HUES6 (cell line): ENCODE data around the gene SIL1.

Experiments used
- H3K27ac ChIP-seq: 2 replicates; pipeline ENCODE4 v1.7.0; 2013; ENCODE audit warnings: low read depth, mild to moderate bottlenecking, low read length, inconsistent platforms
- H3K27me3 ChIP-seq: 2 replicates; pipeline ENCODE4 v1.6.1; 2013; ENCODE audit warnings: low read length; ENCODE audit not compliant: control insufficient read depth, insufficient read depth
- H3K36me3 ChIP-seq: 2 replicates; pipeline ENCODE4 v1.6.1; 2013; ENCODE audit warnings: low read length; ENCODE audit not compliant: control insufficient read depth, insufficient read depth
- H3K4me1 ChIP-seq: 2 replicates; pipeline ENCODE4 v1.6.1; 2013; ENCODE audit warnings: low read length; ENCODE audit not compliant: control insufficient read depth, insufficient read depth
- H3K4me3 ChIP-seq: 2 replicates; pipeline ENCODE4 v1.5.1; 2013; ENCODE audit warnings: low read depth, low read length
- H3K9ac ChIP-seq: one replicate; pipeline ENCODE4 v1.6.1; 2013; ENCODE audit warnings: mild to moderate bottlenecking, low read length
- H3K9me3 ChIP-seq: 2 replicates; pipeline ENCODE4 v1.6.1; 2013; ENCODE audit warnings: low read depth, low read length; ENCODE audit not compliant: control insufficient read depth, insufficient read depth

Gene SIL1

DNA sequence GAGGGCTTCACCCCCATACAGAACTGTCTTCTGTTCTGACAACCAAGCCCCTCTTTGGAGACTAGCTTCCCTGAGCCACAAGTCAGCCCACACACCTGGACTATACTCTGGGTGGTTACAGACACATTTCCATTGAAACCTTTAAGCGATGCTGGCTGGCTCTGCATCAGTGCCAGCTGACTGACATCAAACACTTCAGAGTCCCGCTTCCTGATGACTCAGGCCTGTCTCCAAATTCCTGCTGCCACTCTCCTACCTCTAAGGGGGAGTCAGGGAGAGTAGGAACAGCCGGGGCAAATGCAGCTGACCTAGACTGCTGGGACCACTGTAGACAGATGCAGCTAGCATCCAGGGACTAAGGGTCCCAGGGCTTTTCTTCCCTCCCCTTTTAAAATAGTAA, 59.4 kb downstream of the SIL1 start:
- Histone ChIP-seq H3K36me3 (no peaks in the 10 kb centered on the region), H3K9me3 (no peaks in the 10 kb centered on the region), H3K27ac (no peak overlapping the region), H3K9ac (no peak overlapping the region), H3K4me1 (peaks cover 8% of the 10 kb centered on the region; the same call in 1 of the 2 replicates), H3K4me3 (no peak overlapping the region), H3K27me3 (no peaks in the 10 kb centered on the region)

DNA sequence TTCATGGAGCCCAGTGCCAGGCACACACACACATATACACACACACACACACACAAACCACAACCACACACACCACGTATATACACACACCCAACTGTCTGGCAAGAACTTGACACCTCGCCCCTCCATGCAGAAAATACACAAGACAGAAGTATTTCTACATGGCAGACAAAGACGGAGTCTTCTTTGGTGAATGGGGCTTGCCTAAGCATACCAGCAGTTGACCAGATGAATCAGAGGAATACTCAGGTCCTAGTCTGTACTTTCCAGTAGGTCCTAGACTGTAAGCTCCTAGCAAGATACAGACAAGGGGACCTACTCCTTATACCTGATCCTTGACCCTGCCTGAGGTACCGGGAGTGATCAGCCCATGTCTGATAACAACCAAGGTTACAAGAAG, 60.1 kb downstream of the SIL1 start:
- Histone ChIP-seq H3K27me3 (no peaks in the 10 kb centered on the region), H3K9me3 (no peaks in the 10 kb centered on the region), H3K27ac (no peak overlapping the region), H3K9ac (no peak overlapping the region), H3K36me3 (no peaks in the 10 kb centered on the region), H3K4me3 (no peak overlapping the region), H3K4me1 (peaks cover 8% of the 10 kb centered on the region; the same call in 1 of the 2 replicates)

DNA sequence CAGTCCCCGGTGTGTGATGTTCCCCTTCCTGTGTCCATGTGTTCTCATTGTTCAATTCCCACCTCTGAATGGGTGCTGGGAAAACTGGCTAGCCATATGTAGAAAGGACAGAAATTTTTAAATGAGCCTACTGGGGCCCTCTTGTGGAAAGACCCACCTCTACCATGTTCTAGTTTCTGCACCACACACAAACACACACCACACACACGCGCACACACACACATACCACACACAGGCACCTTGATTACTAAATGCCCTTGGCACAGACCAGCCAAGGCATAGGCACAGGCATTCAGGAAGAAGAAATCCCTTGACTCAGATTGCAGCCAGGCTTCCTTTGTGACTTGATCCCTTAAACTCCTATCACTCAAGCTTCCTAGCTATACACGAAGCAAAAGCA, 60.5 kb downstream of the SIL1 start:
- H3K27me3 ChIP-seq: no peaks in the 10 kb centered on the region
- no peak overlapping the region for H3K27ac ChIP-seq
- H3K9ac ChIP-seq: no peak overlapping the region
- no peaks in the 10 kb centered on the region for H3K36me3 ChIP-seq
- peaks cover 8% of the 10 kb centered on the region; the same call in 1 of the 2 replicates for H3K4me1 ChIP-seq
- H3K9me3 ChIP-seq: no peaks in the 10 kb centered on the region
- H3K4me3 ChIP-seq: no peak overlapping the region

DNA sequence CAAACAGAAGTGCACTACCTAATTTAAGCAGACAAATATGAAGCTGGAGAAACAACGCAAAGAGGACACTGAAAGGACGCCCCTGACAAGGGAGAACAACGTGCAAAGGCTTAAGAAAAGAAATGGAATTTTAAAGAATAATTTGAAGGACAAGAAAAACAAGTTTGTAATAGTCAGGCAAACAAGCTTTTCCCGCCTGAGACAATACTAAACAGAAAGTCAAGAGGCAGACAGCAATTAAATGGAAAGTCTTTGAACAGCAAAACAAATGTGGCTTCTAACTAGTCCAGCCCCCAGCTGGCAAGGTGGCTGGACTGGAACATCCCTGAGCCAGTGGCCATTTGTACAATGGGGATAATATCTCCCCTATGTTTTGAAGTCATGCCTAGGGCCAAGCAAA, 63.3 kb downstream of the SIL1 start:
- Histone ChIP-seq H3K27me3 (no peaks in the 10 kb centered on the region), H3K36me3 (no peaks in the 10 kb centered on the region), H3K4me3 (no peak overlapping the region), H3K4me1 (peaks cover 18% of the 10 kb centered on the region), H3K27ac (no peak overlapping the region), H3K9me3 (no peaks in the 10 kb centered on the region), H3K9ac (no peak overlapping the region)

DNA sequence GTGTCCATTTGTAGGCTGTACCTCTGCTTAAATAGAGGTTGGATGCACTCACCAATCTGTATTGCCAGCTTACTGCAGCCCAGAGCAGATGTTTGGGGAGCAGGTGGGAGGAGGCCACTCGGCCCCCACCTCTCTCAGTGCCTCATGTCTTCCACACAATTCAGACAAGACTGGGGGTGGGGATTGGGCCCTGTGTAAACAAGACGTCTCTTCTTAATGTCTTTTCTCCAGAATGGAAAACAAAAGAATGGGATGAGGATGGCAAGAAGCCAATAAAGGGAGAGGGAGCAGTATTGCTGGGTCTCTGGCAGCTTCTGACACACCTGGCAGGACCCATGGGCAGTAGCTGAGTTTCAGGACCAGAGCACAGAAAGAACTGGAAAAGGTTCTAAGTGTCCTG, 64.9 kb downstream of the SIL1 start:
- Histone ChIP-seq H3K36me3 (no peaks in the 10 kb centered on the region), H3K27me3 (no peaks in the 10 kb centered on the region), H3K4me1 (peaks cover 10% of the 10 kb centered on the region), H3K27ac (no peak overlapping the region), H3K9me3 (no peaks in the 10 kb centered on the region), H3K9ac (no peak overlapping the region), H3K4me3 (no peak overlapping the region)

DNA sequence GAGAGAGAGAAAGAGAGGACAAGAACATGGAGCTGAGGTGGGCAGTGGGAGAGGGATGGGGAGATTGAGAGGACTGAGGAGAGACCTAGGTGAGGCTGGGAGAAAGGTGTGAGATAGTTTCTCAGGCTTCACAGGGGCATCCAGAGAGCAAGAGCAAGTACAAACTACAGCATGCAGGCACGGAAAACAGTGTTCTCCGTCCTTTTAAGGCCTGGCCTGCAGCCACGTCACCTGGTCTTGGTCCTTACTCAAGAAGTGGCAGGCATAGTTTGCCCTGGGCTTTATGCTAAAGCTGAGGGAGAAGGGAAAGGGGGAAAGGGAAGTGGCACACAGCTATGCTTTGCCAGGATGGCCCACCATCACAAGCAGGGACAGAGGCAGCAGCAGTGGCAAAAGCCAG, 65.7 kb downstream of the SIL1 start:
- no peak overlapping the region for H3K27ac ChIP-seq
- H3K4me3 ChIP-seq: no peak overlapping the region
- no peak overlapping the region for H3K9ac ChIP-seq
- no peaks in the 10 kb centered on the region for H3K9me3 ChIP-seq
- H3K36me3 ChIP-seq: no peaks in the 10 kb centered on the region
- no peaks in the 10 kb centered on the region for H3K27me3 ChIP-seq
- peaks cover 10% of the 10 kb centered on the region for H3K4me1 ChIP-seq

DNA sequence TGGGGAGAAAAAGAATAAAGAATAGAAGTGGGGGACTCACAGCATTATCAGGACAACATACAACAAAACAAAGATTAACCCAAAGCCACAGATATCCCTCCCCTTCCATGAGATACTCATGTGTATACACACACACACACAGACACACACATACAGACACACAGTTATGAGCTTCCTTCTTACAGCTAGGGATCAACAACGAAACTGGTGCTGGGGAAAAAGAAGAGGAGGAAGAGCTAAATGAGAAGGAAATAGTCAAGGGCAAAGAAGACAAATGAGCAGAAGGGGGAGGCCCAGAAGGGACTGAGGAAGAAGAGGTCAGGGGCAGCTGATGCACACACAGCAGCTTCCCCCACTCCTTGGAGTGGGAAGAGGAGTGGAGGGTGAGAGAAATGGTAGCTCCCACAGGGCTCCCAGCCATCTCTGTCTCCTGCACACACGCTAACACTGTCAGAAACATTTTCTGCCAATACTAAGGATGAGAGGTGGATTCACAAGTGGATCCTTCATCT, 66.2 kb downstream of the SIL1 start:
- no peak overlapping the region for H3K4me3 ChIP-seq

DNA sequence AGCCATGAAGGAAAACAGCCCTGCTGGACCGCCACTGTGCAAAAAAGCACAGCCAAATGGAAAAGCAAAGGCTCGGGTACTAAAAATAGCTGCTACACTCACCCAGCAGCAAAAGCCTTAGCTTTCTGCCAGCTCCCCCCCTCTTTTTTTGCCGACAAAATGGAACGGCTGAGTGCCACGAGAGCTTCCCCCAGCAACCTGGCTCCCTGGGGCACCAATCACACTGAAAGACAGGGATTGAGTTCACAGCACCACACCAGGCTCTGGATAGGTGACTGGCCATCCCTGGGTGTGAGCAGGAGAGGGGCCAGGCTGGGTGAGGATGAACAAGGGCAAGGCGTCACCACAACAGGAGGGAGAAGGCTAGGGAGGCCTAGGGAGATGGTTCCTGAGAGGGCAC, 66.7 kb downstream of the SIL1 start:
- H3K36me3 ChIP-seq: no peaks in the 10 kb centered on the region
- H3K27me3 ChIP-seq: no peaks in the 10 kb centered on the region
- H3K4me1 ChIP-seq: peaks cover 17% of the 10 kb centered on the region
- H3K27ac ChIP-seq: no peak overlapping the region
- no peaks in the 10 kb centered on the region for H3K9me3 ChIP-seq
- no peak overlapping the region for H3K4me3 ChIP-seq
- no peak overlapping the region for H3K9ac ChIP-seq

More for the DNA sequence above, 66.2 kb downstream of the SIL1 start:
- Histone ChIP-seq H3K4me1 (peaks cover 12% of the 10 kb centered on the region), H3K9me3 (no peaks in the 10 kb centered on the region), H3K27ac (no peak overlapping the region), H3K27me3 (no peaks in the 10 kb centered on the region), H3K9ac (no peak overlapping the region), H3K36me3 (no peaks in the 10 kb centered on the region)

DNA sequence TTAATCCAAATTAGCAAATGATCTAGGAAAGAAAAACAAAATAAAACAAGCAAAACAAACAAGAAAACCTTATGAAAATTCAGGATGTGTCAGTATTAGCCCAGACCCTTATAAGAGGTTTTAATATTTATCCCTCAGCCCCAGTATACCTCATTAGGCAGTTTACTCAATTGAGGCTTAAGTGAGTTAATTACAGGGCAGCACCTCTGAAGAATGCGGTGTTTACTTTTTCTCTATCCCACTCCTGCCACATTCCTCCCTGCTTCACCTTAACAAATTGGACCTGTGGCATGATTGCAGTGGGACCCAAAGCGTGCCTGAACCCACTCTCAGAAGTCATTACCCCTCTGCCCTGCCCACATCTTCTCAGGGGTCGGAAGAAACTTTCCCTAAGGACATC, 67.1 kb downstream of the SIL1 start:
- H3K4me1 ChIP-seq: peaks cover 20% of the 10 kb centered on the region
- H3K4me3 ChIP-seq: no peak overlapping the region
- H3K27ac ChIP-seq: no peak overlapping the region
- H3K27me3 ChIP-seq: no peaks in the 10 kb centered on the region
- no peaks in the 10 kb centered on the region for H3K36me3 ChIP-seq
- no peaks in the 10 kb centered on the region for H3K9me3 ChIP-seq
- H3K9ac ChIP-seq: no peak overlapping the region

DNA sequence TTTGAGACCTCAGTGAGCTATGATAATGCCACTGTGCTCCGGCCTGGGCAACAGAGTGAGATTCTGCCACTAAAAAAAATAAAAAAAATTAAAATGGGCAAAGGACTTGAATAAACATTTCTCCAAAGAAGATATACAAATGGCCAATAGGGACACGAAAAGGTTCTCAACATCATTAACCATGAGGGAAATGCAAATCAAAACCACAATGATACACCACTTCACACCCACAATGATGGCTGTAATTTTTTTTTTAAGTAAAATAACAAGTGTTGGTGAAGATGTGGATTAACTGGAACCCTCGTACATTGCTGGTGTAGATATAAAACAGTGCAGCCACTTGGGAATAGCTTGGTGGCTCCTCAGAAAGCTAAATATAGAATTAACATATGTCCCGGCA, 68.0 kb downstream of the SIL1 start:
- Histone ChIP-seq H3K36me3 (no peaks in the 10 kb centered on the region), H3K9ac (no peak overlapping the region), H3K4me1 (peaks cover 20% of the 10 kb centered on the region), H3K27me3 (no peaks in the 10 kb centered on the region), H3K9me3 (no peaks in the 10 kb centered on the region), H3K27ac (no peak overlapping the region), H3K4me3 (no peak overlapping the region)

DNA sequence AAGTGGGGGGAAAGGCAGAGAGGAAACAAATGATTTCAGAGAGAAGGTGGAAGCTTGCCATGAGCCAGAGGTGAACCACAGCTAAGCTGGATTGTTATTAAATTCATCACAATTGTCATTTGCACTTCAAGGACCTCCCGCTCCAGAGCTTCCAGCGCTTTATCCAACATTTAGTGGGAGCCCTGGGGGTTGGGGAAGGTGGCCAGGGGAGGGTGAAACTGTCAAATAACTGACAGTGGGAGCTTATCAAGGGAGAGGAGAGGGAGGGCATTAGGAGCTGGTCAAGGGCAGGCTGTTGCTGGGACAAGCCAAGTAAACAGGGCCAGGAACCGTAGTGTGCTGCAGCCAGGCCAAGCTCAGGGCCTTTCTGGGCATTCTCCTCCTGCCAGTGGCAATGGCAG, 71.5 kb downstream of the SIL1 start:
- Histone ChIP-seq H3K4me1 (peaks cover 16% of the 10 kb centered on the region), H3K27ac (no peak overlapping the region)

DNA sequence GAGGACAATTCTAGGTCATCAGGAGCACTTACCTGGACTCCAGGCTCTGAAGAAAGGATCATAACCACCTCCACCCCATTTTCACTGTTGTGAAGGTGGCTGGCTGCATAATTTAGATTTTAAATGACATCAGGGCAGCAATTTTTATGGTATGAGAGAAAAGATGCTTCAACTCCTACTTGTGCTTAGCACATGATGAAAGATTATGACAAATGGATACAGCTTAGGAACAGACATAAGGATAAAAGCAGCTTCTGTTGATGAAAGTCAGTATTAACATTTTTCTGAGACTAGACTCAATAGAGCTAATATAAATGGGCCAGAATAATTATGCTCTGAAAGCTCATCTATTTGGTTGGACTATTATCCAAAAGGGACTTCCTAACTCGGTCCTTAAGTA, 72.2 kb downstream of the SIL1 start:
- no peak overlapping the region for H3K9ac ChIP-seq

More for the DNA sequence above, 71.5 kb downstream of the SIL1 start:
- no peak overlapping the region for H3K4me3 ChIP-seq
- H3K27me3 ChIP-seq: no peaks in the 10 kb centered on the region
- no peaks in the 10 kb centered on the region for H3K9me3 ChIP-seq
- no peaks in the 10 kb centered on the region for H3K36me3 ChIP-seq
- H3K9ac ChIP-seq: no peak overlapping the region

More for the DNA sequence above, 72.2 kb downstream of the SIL1 start:
- H3K4me1 ChIP-seq: peaks cover 9% of the 10 kb centered on the region
- H3K27ac ChIP-seq: no peak overlapping the region
- H3K4me3 ChIP-seq: no peak overlapping the region
- H3K27me3 ChIP-seq: no peaks in the 10 kb centered on the region
- H3K36me3 ChIP-seq: no peaks in the 10 kb centered on the region
- H3K9me3 ChIP-seq: no peaks in the 10 kb centered on the region
